Neural progenitor cell (in vitro differentiated cells): ENCODE data around the gene NINL.

Experiments
- EZH2phosphoT487 ChIP-seq: fragments of 200-600 bp; sonication (generic); IDR thresholded peaks from 2 replicates; pipeline ENCODE4 v1.6.1; 2017; ENCODE audit warnings: antibody characterized with exemption
- TF ChIP-seq, protein P1 (sequence below): fragments of 200-600 bp; sonication (generic); IDR thresholded peaks from 2 replicates; pipeline ENCODE4 v1.5.1; 2017; ENCODE audit warnings: antibody characterized with exemption, mild to moderate bottlenecking

DNA sequence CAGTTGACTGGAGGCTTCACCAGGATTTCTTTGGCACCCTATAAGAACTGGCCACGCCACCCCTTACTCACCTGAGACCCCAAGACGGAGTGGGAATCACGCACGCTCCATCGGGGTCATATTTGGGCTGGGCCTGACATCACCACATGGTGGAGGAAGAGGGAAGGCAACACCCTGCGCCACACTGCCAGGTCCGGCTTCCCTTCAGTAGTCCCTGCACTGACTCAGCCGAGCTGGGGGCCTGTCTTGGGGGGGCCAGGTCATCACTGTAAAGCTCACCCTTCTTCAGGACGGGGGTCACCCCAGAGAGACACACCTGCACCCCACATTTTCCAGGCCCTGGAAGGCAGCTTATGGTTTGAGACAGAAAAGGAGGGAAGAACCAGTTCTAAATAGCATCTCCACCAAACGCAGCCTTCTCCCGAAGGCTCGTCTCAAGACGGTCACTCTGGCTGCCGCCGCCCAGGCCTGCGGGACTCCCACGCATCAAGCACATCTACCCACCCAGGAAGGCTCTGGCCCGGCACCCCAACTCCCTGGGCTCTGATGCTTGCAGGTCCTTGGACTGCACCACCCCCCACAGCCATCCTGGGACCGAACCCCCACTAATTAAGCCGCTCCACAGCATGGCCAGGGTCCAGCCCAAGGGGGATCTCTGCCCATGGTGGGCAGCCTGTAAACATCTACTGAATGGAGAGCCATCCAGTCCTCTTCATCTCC lies 126.1 kb downstream of the NINL start:
- TF ChIP-seq, protein P1, sequence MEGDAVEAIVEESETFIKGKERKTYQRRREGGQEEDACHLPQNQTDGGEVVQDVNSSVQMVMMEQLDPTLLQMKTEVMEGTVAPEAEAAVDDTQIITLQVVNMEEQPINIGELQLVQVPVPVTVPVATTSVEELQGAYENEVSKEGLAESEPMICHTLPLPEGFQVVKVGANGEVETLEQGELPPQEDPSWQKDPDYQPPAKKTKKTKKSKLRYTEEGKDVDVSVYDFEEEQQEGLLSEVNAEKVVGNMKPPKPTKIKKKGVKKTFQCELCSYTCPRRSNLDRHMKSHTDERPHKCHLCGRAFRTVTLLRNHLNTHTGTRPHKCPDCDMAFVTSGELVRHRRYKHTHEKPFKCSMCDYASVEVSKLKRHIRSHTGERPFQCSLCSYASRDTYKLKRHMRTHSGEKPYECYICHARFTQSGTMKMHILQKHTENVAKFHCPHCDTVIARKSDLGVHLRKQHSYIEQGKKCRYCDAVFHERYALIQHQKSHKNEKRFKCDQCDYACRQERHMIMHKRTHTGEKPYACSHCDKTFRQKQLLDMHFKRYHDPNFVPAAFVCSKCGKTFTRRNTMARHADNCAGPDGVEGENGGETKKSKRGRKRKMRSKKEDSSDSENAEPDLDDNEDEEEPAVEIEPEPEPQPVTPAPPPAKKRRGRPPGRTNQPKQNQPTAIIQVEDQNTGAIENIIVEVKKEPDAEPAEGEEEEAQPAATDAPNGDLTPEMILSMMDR = no peak
- no peak for TF ChIP-seq EZH2phosphoT487
